Measurements from ENCODE around the gene P2RX5. TPM values are rescaled to one million over a fixed set of nuclear protein-coding genes. Genes with fewer than 3 reads are reported as not detected.
"Not testable (repeated sequence)": the region's sequence is repeated elsewhere in the genome, so short reads cannot be mapped to it uniquely, and the experiment has no call there.

P2RX5 gene
- total RNA-seq (2012; rRNA removed): 2.0 and 3.1 TPM in 2 replicates

- Histone ChIP-seq H3K4me3 (ENCODE audit: low read length) (peak within 1 kb of the TSS; percentile 86), H3K9ac (ENCODE audit: low read depth, low read length) (peak within 1 kb of the TSS; percentile 69), H3K36me3 (ENCODE audit: insufficient read depth, low read length) (no peaks in the 10 kb centered on the region)
Measured at GRCh38 chr17:3695723-3696411, at the start of gene P2RX5. Gene P2RX5 (minus strand): TSS chr17:3696155. CDS start chr17:3696005, 150 bp downstream.

GRCh38 chr17:3745071-3745470, 49.1 kb upstream of the P2RX5 start:
- H3K4me1 ChIP-seq (ENCODE audit: control insufficient read depth, insufficient read depth, low read length): no peaks in the 10 kb centered on the region
- peaks cover 6% of the 10 kb centered on the region for H3K27me3 ChIP-seq (ENCODE audit: control insufficient read depth, insufficient read depth, low read length)
- no peak overlapping the region for H3K4me3 ChIP-seq (ENCODE audit: low read length)
- H3K4me2 ChIP-seq (ENCODE audit: low read length): no peak overlapping the region
- H3K9ac ChIP-seq (ENCODE audit: low read depth, low read length): no peak overlapping the region
- no peaks in the 10 kb centered on the region for H3K9me3 ChIP-seq (replicated peaks; ENCODE audit: low read length)
- no peaks in the 10 kb centered on the region for H3K36me3 ChIP-seq (ENCODE audit: insufficient read depth, low read length)

More at GRCh38 chr17:3695723-3696411, at the start of gene P2RX5:
- H3K4me1 ChIP-seq (ENCODE audit: control insufficient read depth, insufficient read depth, low read length): peaks cover 20% of the 10 kb centered on the region
- peak within 1 kb of the TSS; percentile 100 for H3K4me2 ChIP-seq (ENCODE audit: low read length)
- H3K27me3 ChIP-seq (ENCODE audit: control insufficient read depth, insufficient read depth, low read length): no peaks in the 10 kb centered on the region
- peaks cover 3% of the 10 kb centered on the region for H3K9me3 ChIP-seq (replicated peaks; ENCODE audit: low read length)

- Histone ChIP-seq H3K4me3 (ENCODE audit: low read length) (no peak overlapping the region), H3K9ac (ENCODE audit: low read depth, low read length) (no peak overlapping the region), H3K27me3 (ENCODE audit: control insufficient read depth, insufficient read depth, low read length) (peaks cover 3% of the 10 kb centered on the region), H3K36me3 (ENCODE audit: insufficient read depth, low read length) (no peaks in the 10 kb centered on the region), H3K4me2 (ENCODE audit: low read length) (no peak overlapping the region), H3K4me1 (ENCODE audit: control insufficient read depth, insufficient read depth, low read length) (no peaks in the 10 kb centered on the region), H3K9me3 (replicated peaks; ENCODE audit: low read length) (no peaks in the 10 kb centered on the region)
Measured at GRCh38 chr17:3744014-3744413, 48.1 kb upstream of the P2RX5 start.

GRCh38 chr17:3740611-3741073, 44.7 kb upstream of the P2RX5 start:
- Histone ChIP-seq H3K36me3 (ENCODE audit: insufficient read depth, low read length) (no peaks in the 10 kb centered on the region), H3K9me3 (replicated peaks; ENCODE audit: low read length) (no peaks in the 10 kb centered on the region), H3K9ac (ENCODE audit: low read depth, low read length) (no peak overlapping the region), H3K27me3 (ENCODE audit: control insufficient read depth, insufficient read depth, low read length) (peaks cover 3% of the 10 kb centered on the region), H3K4me2 (ENCODE audit: low read length) (no peak overlapping the region), H3K4me1 (ENCODE audit: control insufficient read depth, insufficient read depth, low read length) (peaks cover 11% of the 10 kb centered on the region), H3K4me3 (ENCODE audit: low read length) (no peak overlapping the region)

GRCh38 chr17:3739422-3740124, 43.6 kb upstream of the P2RX5 start:
- H3K27me3 ChIP-seq (ENCODE audit: control insufficient read depth, insufficient read depth, low read length): peaks cover 3% of the 10 kb centered on the region
- H3K9me3 ChIP-seq (replicated peaks; ENCODE audit: low read length): no peaks in the 10 kb centered on the region
- H3K4me3 ChIP-seq (ENCODE audit: low read length): no peak overlapping the region

DNA sequence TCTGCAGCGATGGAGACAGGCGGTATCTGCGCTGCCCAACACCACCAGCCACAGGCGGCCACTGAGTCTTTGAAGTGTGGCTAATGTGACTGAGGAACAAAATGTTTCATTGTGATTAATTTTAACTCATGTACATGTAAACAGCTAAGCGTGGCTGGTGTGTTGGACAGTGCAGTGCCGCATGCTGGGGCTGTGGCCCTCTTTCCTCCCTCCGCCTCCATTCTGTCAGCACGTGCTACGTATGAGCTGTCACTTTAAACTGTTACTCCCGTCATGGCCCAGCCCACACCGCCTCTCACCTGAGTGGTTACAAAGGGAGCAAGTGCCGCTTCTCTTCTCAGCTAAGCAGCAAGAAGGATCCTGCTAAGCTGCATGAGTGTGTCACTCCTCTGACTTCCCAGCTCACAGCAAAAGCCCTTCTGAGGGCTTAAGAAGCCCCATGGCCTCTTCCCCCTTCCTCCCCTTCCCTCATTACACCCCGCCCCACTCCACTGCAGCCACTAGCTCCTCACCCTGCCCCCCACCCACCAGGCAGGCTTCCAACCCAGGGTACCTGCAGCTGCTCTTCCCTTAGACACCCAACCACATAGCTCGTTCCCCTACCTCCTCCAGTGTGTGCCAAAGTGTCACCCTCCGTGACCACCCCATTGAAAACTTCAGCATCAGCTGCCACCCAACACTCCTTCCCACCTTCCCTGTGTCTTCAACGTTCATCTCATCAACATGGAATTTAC, 42.8 kb upstream of the P2RX5 start:
- H3K4me1 ChIP-seq (ENCODE audit: control insufficient read depth, insufficient read depth, low read length): peaks cover 11% of the 10 kb centered on the region
- peak overlapping the region; percentile 63 for H3K4me3 ChIP-seq (ENCODE audit: low read length)
- H3K4me2 ChIP-seq (ENCODE audit: low read length): peak overlapping the region; percentile 81
- no peaks in the 10 kb centered on the region for H3K9me3 ChIP-seq (replicated peaks; ENCODE audit: low read length)
- H3K9ac ChIP-seq (ENCODE audit: low read depth, low read length): no peak overlapping the region
- peaks cover 3% of the 10 kb centered on the region for H3K27me3 ChIP-seq (ENCODE audit: control insufficient read depth, insufficient read depth, low read length)
- H3K36me3 ChIP-seq (ENCODE audit: insufficient read depth, low read length): no peaks in the 10 kb centered on the region

More at GRCh38 chr17:3739422-3740124, 43.6 kb upstream of the P2RX5 start:
- H3K9ac ChIP-seq (ENCODE audit: low read depth, low read length): no peak overlapping the region
- H3K4me1 ChIP-seq (ENCODE audit: control insufficient read depth, insufficient read depth, low read length): peaks cover 11% of the 10 kb centered on the region
- H3K36me3 ChIP-seq (ENCODE audit: insufficient read depth, low read length): no peaks in the 10 kb centered on the region
- H3K4me2 ChIP-seq (ENCODE audit: low read length): no peak overlapping the region

DNA sequence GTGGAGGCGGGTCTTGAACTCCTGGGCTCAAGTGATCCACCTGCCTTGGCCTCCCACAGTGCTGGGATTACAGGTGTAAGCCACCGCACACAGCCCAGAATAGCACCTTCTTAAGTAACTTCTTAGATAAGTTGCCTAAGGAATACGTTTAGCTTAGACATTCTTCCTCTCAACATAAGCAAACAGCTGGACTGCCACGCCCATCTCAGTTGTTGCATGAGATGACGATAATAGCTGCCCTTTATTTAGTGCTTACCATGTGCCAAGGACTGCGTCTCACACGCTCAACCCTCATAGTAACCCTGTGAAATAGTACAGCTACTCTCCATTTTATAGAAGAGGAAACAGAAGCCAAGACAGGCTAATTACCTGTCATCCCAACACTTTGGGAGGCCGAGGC, 39.6 kb upstream of the P2RX5 start:
- Histone ChIP-seq H3K4me1 (ENCODE audit: control insufficient read depth, insufficient read depth, low read length) (peaks cover 25% of the 10 kb centered on the region), H3K27me3 (ENCODE audit: control insufficient read depth, insufficient read depth, low read length) (no peaks in the 10 kb centered on the region)

GRCh38 chr17:3734911-3735276, 38.9 kb upstream of the P2RX5 start:
- peaks cover 26% of the 10 kb centered on the region for H3K4me1 ChIP-seq (ENCODE audit: control insufficient read depth, insufficient read depth, low read length)
- H3K4me3 ChIP-seq (ENCODE audit: low read length); H3K36me3 ChIP-seq (ENCODE audit: insufficient read depth, low read length); H3K9me3 ChIP-seq (replicated peaks; ENCODE audit: low read length); H3K9ac ChIP-seq (ENCODE audit: low read depth, low read length); H3K27me3 ChIP-seq (ENCODE audit: control insufficient read depth, insufficient read depth, low read length); H3K4me2 ChIP-seq (ENCODE audit: low read length): not testable (repeated sequence)

More for the DNA sequence above, 39.6 kb upstream of the P2RX5 start:
- Histone ChIP-seq H3K36me3 (ENCODE audit: insufficient read depth, low read length) (no peaks in the 10 kb centered on the region), H3K9me3 (replicated peaks; ENCODE audit: low read length) (no peaks in the 10 kb centered on the region), H3K9ac (ENCODE audit: low read depth, low read length) (no peak overlapping the region), H3K4me2 (ENCODE audit: low read length) (no peak overlapping the region), H3K4me3 (ENCODE audit: low read length) (no peak overlapping the region)

GRCh38 chr17:3732210-3732621, 36.3 kb upstream of the P2RX5 start:
- H3K4me2 ChIP-seq (ENCODE audit: low read length): peak overlapping the region; percentile 68
- H3K36me3 ChIP-seq (ENCODE audit: insufficient read depth, low read length): no peaks in the 10 kb centered on the region
- no peaks in the 10 kb centered on the region for H3K9me3 ChIP-seq (replicated peaks; ENCODE audit: low read length)
- H3K9ac ChIP-seq (ENCODE audit: low read depth, low read length): no peak overlapping the region
- H3K27me3 ChIP-seq (ENCODE audit: control insufficient read depth, insufficient read depth, low read length): no peaks in the 10 kb centered on the region
- H3K4me1 ChIP-seq (ENCODE audit: control insufficient read depth, insufficient read depth, low read length): peaks cover 15% of the 10 kb centered on the region
- H3K4me3 ChIP-seq (ENCODE audit: low read length): no peak overlapping the region

GRCh38 chr17:3730881-3731429, 35.0 kb upstream of the P2RX5 start:
- Histone ChIP-seq H3K27me3 (ENCODE audit: control insufficient read depth, insufficient read depth, low read length) (no peaks in the 10 kb centered on the region), H3K9ac (ENCODE audit: low read depth, low read length) (peak overlapping the region; percentile 9), H3K4me2 (ENCODE audit: low read length) (peak overlapping the region; percentile 3), H3K36me3 (ENCODE audit: insufficient read depth, low read length) (peaks cover 4% of the 10 kb centered on the region), H3K4me3 (ENCODE audit: low read length) (no peak overlapping the region), H3K9me3 (replicated peaks; ENCODE audit: low read length) (no peaks in the 10 kb centered on the region), H3K4me1 (ENCODE audit: control insufficient read depth, insufficient read depth, low read length) (peaks cover 15% of the 10 kb centered on the region)

DNA sequence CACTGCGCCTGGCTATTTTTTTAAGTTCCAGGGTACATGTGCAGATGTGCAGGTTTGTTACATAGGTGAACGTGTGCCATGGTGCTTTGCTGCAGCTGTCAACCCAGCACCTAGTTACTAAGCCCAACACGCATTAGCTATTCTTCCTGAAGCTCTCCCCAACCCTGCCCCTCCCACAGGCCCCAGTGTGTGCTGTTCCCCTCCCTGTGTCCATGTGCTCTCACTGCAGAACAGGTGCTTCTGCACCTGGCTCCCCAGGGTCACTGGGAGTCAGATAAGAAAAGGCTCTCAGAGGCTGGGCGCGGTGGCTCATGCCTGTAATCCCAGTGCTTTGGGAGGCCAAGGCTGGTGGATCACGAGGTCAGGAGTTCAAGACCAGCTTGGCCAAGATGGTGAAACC, 33.9 kb upstream of the P2RX5 start:
- H3K9ac ChIP-seq (ENCODE audit: low read depth, low read length): no peak overlapping the region
- no peak overlapping the region for H3K4me3 ChIP-seq (ENCODE audit: low read length)
- peaks cover 8% of the 10 kb centered on the region for H3K36me3 ChIP-seq (ENCODE audit: insufficient read depth, low read length)
- H3K4me1 ChIP-seq (ENCODE audit: control insufficient read depth, insufficient read depth, low read length): peaks cover 20% of the 10 kb centered on the region
- H3K4me2 ChIP-seq (ENCODE audit: low read length): no peak overlapping the region
- no peaks in the 10 kb centered on the region for H3K27me3 ChIP-seq (ENCODE audit: control insufficient read depth, insufficient read depth, low read length)
- no peaks in the 10 kb centered on the region for H3K9me3 ChIP-seq (replicated peaks; ENCODE audit: low read length)
